Breast epithelium (tissue), 4 donors: Measurements from ENCODE around the gene XPNPEP1. TPM values are rescaled to one million over a fixed set of nuclear protein-coding genes. Genes with fewer than 3 reads are reported as not detected.

ENCODE experiments used
- DNase-seq, 2 donors: peaks; one replicate each; pipeline ENCODE4 v3.0.0-alpha.2; 2019; ENCODE audit warnings: low spot score in 2 of 2
- H3K27ac ChIP-seq, 2 donors: fragments of 200-600 bp; sonication (generic) in 1 of 2; one replicate each; pipeline ENCODE4 v1.5.1; 2016 to 2019; ENCODE audit warnings: mild to moderate bottlenecking in 1 of 2
- H3K27me3 ChIP-seq, 2 donors: fragments of 200-600 bp; sonication (generic) in 1 of 2; one replicate each; pipeline versions ENCODE4 v1.5.1 to v1.6.0; 2017 to 2019; ENCODE audit warnings: control low read depth in 1 of 2, mild to moderate bottlenecking in 1 of 2
- H3K36me3 ChIP-seq: fragments of 200-600 bp; one replicate; pipeline ENCODE4 v1.5.1; 2019
- H3K4me1 ChIP-seq, 2 donors: fragments of 200-600 bp; sonication (generic); one replicate each; pipeline ENCODE4 v1.5.1; 2016 to 2019; ENCODE audit warnings: control low read depth in 1 of 2
- H3K4me3 ChIP-seq, 3 donors: fragments of 200-600 bp; sonication (generic); 1 replicate in 2 of 3; 2 replicates in 1 of 3; pipeline ENCODE4 v1.5.1; 2016 to 2019; ENCODE audit warnings: mild to moderate bottlenecking in 3 of 3, moderate library complexity in 2 of 3
- H3K9me3 ChIP-seq, 2 donors: fragments of 200-600 bp; sonication (generic) in 1 of 2; one replicate each; pipeline ENCODE4 v1.5.1; 2016 to 2019; ENCODE audit warnings: control low read depth in 1 of 2
- POLR2A ChIP-seq: fragments of 450-650 bp; IDR thresholded peaks from one replicate; pipeline ENCODE4 v1.6.1; 2016; ENCODE audit warnings: antibody characterized with exemption, mild to moderate bottlenecking, moderate library complexity
- POLR2AphosphoS5 ChIP-seq, 3 donors: sonication (generic); formaldehyde crosslinking; IDR thresholded peaks; one replicate each; pipeline ENCODE4 v1.6.1; 2017; ENCODE audit warnings: antibody characterized with exemption in 3 of 3
- intact Hi-C: fragments of 100-400 bp; cut with DNase I; formaldehyde crosslinking; loops from one replicate; pipeline ENCODE4 v1.15.1; 2023; ENCODE audit warnings: low total_unique reads
- total RNA-seq, 3 donors: library from RNA; depleted of rRNA; stranded (reverse); fragments of >200 nt; gene quantifications; one replicate each; pipeline ENCODE4 v1.1.0, GENCODE V29; 2016
- TF ChIP-seq, protein P1 (sequence below), 3 donors: fragments of 450-650 bp; IDR thresholded peaks; one replicate each; pipeline ENCODE4 v1.5.1; 2016 to 2017; ENCODE audit warnings: antibody characterized with exemption in 3 of 3, mild to moderate bottlenecking in 3 of 3, moderate library complexity in 3 of 3

XPNPEP1 gene
- total RNA-seq: 10 to 100 TPM; 61.1 to 89.5 (median 89.0) TPM

DNA sequence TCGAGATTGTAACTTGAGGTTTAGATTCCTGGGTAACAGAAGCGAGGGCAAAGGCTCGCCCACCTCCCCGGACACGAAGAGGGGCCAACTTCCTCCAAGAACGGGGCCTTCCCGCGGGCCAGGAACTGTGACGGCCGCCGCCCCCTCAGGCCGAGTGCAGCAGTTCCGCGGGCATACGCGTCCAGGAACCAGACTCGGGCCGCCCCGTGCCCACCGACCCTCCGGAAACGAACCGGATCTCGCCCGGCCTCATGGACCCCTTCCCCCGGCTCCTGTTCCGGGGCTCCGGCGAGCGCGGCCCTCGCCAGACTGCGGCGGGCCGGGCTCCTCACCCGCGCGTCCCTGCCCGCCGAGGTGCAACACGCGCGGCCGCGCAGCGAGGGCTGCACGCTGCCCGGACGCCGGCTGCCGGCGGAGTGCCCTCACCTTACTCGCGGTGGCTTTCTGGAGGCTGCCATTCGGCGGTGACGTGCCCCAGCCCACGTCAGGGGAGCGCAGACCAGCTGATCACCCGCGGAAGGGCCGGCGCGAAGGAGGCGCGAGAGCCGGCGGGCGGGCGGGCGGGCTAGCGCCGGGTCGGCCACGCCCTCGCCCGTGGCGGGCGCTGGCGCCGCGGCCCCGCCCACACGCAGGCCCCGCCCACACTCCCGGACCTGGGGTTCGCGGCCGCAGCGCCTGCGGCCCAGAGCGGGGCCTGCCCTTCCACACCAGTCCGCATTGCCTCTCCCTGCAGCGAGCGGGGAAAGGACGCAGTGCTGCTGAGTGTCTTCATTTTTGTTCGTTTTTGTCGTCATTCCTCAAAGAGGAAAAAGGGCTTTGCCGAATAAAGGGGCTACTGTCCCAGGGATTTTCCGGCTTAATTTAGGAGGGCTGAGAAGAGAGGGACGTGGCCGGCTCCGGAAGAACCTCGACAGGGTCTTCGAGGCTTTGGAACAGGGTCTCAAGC, at the start of gene XPNPEP1:
Gene XPNPEP1 (minus strand): TSS at position 536 of the 946 bp plus-strand sequence. CDS start 78 bp downstream, at position 458.
- TF ChIP-seq POLR2AphosphoS5 (IDR thresholded peaks at IDR 0.05): peak; percentile 55 to 90 (median 72)
- TF ChIP-seq, protein P1, sequence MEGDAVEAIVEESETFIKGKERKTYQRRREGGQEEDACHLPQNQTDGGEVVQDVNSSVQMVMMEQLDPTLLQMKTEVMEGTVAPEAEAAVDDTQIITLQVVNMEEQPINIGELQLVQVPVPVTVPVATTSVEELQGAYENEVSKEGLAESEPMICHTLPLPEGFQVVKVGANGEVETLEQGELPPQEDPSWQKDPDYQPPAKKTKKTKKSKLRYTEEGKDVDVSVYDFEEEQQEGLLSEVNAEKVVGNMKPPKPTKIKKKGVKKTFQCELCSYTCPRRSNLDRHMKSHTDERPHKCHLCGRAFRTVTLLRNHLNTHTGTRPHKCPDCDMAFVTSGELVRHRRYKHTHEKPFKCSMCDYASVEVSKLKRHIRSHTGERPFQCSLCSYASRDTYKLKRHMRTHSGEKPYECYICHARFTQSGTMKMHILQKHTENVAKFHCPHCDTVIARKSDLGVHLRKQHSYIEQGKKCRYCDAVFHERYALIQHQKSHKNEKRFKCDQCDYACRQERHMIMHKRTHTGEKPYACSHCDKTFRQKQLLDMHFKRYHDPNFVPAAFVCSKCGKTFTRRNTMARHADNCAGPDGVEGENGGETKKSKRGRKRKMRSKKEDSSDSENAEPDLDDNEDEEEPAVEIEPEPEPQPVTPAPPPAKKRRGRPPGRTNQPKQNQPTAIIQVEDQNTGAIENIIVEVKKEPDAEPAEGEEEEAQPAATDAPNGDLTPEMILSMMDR (IDR thresholded peaks at IDR 0.05): no peak
- Histone ChIP-seq H3K36me3 (no peaks in the 10 kb centered on the region), H3K9me3 (no peaks in the 10 kb centered on the region), H3K27ac (peak within 1 kb of the TSS; percentile 95 to 97), H3K27me3 (no peaks in the 10 kb centered on the region), H3K4me3 (peak within 1 kb of the TSS; percentile 88 to 89 (median 89)), H3K4me1 (no peaks in the 10 kb centered on the region)
- intact Hi-C loops: no loop called here
- peak; percentile 79 to 83 for DNase-seq

DNA sequence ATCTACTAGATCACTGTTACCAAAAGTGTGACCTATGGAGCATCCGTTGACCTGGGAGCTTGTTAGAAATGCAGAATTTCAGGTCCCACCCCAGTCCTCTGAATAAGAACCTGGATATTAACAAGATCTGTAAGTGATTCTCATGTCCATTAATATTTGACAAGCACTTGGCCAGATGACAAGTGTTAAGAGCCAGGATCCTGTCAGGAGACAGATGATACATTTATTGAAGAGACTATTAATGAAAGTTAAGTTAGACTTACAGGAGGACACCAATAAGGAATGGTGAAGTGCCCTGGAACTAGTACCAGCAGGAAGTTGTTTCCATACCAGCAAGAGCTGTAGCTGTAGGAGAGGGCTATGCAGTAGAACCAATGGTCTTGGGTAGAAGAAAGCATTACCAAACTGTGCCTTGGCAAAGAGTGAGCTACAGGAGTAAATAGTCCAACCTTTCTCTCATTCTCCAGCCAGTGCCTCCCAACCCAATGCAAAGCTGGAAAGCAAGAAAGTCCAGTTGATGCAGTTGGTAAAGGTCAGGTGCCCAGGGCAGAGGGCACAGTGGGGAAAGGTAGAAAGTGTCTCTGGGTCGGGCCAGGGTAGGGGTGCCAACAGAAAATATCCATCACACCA, 49.2 kb upstream of the XPNPEP1 start:
- Histone ChIP-seq H3K27ac (no peak overlapping the region), H3K4me3 (no peak overlapping the region), H3K36me3 (no peaks in the 10 kb centered on the region), H3K4me1 (peaks cover 0 to under 1% of the 10 kb centered on the region in 2 donors), H3K27me3 (no peaks in the 10 kb centered on the region), H3K9me3 (no peaks in the 10 kb centered on the region)
- TF ChIP-seq POLR2AphosphoS5 (IDR thresholded peaks at IDR 0.05) (no peak), POLR2A (no peak)
- TF ChIP-seq, protein P1 (IDR thresholded peaks at IDR 0.05): no peak
- intact Hi-C loops: no loop called here
- no peak for DNase-seq

DNA sequence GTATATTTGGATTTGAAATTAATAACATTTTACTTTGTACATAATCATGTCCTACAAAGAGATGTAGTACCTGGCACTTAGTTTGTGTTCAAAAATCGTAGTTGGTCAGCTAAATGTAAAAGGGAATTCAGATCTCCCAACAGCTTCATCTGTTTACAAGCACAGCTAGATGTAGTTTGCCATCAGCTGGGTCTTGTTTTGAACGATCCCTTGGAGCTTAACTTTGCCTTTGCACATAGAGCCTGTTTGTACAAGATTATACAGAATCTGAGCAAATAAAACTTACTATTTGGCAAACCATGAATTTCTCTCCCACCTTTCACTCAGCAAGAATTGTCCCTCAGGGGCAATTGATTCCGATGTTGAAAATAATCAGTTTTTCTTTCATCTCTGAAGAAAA, 48.3 kb upstream of the XPNPEP1 start:
- no peak for DNase-seq
- intact Hi-C loops: no loop called here

DNA sequence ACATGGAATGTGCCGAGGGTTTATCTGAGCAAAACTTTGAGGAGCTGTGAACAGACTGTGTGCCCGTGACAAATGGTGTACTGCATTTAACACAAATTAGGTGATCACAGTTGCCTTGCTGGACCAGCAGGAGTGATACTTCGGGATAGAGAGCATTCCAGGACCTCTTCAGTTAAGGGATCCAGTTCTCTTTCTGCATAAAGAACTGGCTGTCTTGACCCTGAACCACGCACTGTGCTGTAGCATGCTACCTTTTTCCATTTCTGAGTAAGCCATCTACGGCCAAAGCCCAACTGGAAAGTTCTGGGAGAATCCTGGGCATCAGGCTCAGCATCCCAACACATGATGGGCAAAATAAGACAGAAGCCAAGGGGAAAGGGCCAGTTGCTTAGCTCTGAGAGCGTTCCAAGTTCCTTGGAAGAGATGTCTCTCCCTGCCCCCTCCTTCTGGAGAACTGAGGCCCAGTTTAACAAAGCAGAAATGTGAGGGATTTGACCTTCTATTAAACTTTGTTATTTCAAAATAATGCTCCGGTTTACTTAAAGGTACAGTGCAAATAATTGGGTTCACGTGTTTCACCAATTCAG, 46.5 kb upstream of the XPNPEP1 start:
- Histone ChIP-seq H3K9me3 (no peaks in the 10 kb centered on the region), H3K36me3 (no peaks in the 10 kb centered on the region), H3K27ac (peak overlapping the region; percentile 50 to 61), H3K4me1 (peaks cover 0 to 6% of the 10 kb centered on the region in 2 donors), H3K27me3 (no peaks in the 10 kb centered on the region), H3K4me3 (peak overlapping the region in 1 of 3 donors; percentile 18)
- intact Hi-C loops: no loop called here
- TF ChIP-seq POLR2AphosphoS5 (IDR thresholded peaks at IDR 0.05): no peak
- no peak for TF ChIP-seq POLR2A
- TF ChIP-seq, protein P1 (IDR thresholded peaks at IDR 0.05): no peak
- no peak for DNase-seq

More for the DNA sequence above, 48.3 kb upstream of the XPNPEP1 start:
- no peaks in the 10 kb centered on the region for H3K27me3 ChIP-seq
- no peaks in the 10 kb centered on the region for H3K9me3 ChIP-seq
- H3K4me1 ChIP-seq: peaks cover 0 to 6% of the 10 kb centered on the region in 2 donors
- no peak for TF ChIP-seq POLR2AphosphoS5 (IDR thresholded peaks at IDR 0.05)
- TF ChIP-seq, protein P1 (IDR thresholded peaks at IDR 0.05): no peak
- H3K4me3 ChIP-seq: no peak overlapping the region
- H3K27ac ChIP-seq: no peak overlapping the region
- no peaks in the 10 kb centered on the region for H3K36me3 ChIP-seq
